Measurements from ENCODE around the gene SPG11. TPM values are rescaled to one million over a fixed set of nuclear protein-coding genes. Genes with fewer than 3 reads are reported as not detected.
A peak's percentile ranks its signal among the peaks of the same experiment; 100 is the strongest.

Gene SPG11
- total and polyA plus RNA-seq, 2 experiments from 2014 or later, result 23.3 to 42.2 TPM

DNA sequence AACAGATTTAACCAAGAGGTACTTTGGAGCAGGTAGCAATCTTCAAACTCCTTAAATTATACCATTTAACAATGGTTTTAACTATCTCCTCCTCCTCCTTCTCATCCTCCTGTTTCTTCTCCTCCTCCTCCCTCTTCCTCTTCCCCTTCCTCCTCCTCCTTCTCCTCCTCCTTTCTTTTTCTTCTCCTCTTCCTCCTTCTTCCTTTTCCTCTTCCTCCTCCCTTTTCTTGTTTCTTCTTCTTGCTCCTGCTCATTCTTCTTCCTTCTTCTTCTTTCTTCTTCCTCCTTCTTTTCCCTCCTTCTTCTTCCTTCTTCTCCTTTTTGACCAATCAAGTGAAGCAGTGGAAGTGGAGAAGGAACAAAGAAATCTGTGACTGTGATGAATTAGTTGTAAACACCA, 33.6 kb upstream of the SPG11 start:
- Mint-ChIP-seq H3K4me1 (no peaks in the 10 kb centered on the region), H3K27ac (no peak overlapping the region), H3K9me3 (no peaks in the 10 kb centered on the region; the same call in 2 of the 3 replicates), H3K36me3 (ENCODE audit: low read depth) (no peaks in the 10 kb centered on the region), H3K27me3 (ENCODE audit: insufficient read depth, low read depth, poor library complexity) (peaks cover 2% of the 10 kb centered on the region), H3K4me3 (no peak overlapping the region)
- Histone ChIP-seq H3F3A (replicated peaks; ENCODE audit: low read depth) (no peaks in the 10 kb centered on the region), H3K27ac (ENCODE audit: low read depth) (no peak overlapping the region), H3K4me3 (no peak overlapping the region), H2AFZ (no peak overlapping the region), H4K20me1 (replicated peaks; ENCODE audit: insufficient read depth) (no peaks in the 10 kb centered on the region), H3K4me1 (ENCODE audit: insufficient read depth) (no peaks in the 10 kb centered on the region), H3K27me3 (ENCODE audit: insufficient read depth) (no peaks in the 10 kb centered on the region), H3K79me2 (replicated peaks; ENCODE audit: insufficient read depth) (no peaks in the 10 kb centered on the region), H3K9me2 (ENCODE audit: insufficient read depth) (0 out of 2 replicates have a peak, but pooled peaks cover 5% of the 10 kb centered on the region), H3K4me2 (no peak overlapping the region), H3K36me3 (ENCODE audit: insufficient read depth) (no peaks in the 10 kb centered on the region)
- no peak for DNase-seq (ENCODE audit: low spot score)
- no peak for ATAC-seq
- no peak for TF ChIP-seq REST (IDR thresholded peaks at IDR 0.05; ENCODE audit: unreplicated experiment)

DNA sequence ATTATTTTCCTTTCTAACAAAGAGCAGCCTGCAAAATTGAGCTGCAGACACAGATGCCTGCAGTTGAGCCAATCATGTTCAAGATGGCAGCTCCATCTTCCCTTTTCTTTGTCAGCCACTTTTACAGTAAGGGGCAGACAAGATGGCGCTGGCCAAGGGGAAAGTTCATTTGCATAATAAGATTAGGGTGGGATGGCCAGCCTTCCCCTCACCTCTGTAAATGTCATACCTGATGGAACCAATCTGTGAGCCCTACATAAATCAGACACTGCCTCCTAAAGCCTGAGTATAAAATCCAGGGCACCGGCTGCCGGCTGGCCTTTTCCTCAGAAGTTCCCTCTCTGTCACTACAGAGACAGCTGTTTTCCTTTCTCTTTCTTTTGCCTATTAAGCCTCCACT, 31.8 kb upstream of the SPG11 start:
- Histone ChIP-seq H4K20me1 (replicated peaks; ENCODE audit: insufficient read depth) (no peaks in the 10 kb centered on the region), H3K27me3 (ENCODE audit: insufficient read depth) (no peaks in the 10 kb centered on the region), H3K4me2 (no peak overlapping the region), H3K4me1 (ENCODE audit: insufficient read depth) (no peaks in the 10 kb centered on the region), H3K9me2 (ENCODE audit: insufficient read depth) (0 out of 2 replicates have a peak, but pooled peaks cover 5% of the 10 kb centered on the region), H3K4me3 (no peak overlapping the region), H3K79me2 (replicated peaks; ENCODE audit: insufficient read depth) (no peaks in the 10 kb centered on the region), H3K27ac (ENCODE audit: low read depth) (no peak overlapping the region), H3K36me3 (ENCODE audit: insufficient read depth) (no peaks in the 10 kb centered on the region), H3F3A (replicated peaks; ENCODE audit: low read depth) (no peaks in the 10 kb centered on the region), H2AFZ (peak overlapping the region; percentile 75; the same call in 1 of the 2 replicates)
- DNase-seq (ENCODE audit: low spot score) (no peak), ATAC-seq (no peak)
- H3K4me1 Mint-ChIP-seq, result no peaks in the 10 kb centered on the region
- no peak overlapping the region for H3K27ac Mint-ChIP-seq
- no peaks in the 10 kb centered on the region for H3K36me3 Mint-ChIP-seq (ENCODE audit: low read depth)
- no peak overlapping the region for H3K4me3 Mint-ChIP-seq
- H3K27me3 Mint-ChIP-seq (ENCODE audit: insufficient read depth, low read depth, poor library complexity), result peaks cover 2% of the 10 kb centered on the region
- TF ChIP-seq JUNB (IDR thresholded peaks at IDR 0.05; ENCODE audit: unreplicated experiment), result no peak
- no peak for TF ChIP-seq EZH2phosphoT487 (IDR thresholded peaks at IDR 0.05; ENCODE audit: unreplicated experiment)
- TF ChIP-seq, protein P1, sequence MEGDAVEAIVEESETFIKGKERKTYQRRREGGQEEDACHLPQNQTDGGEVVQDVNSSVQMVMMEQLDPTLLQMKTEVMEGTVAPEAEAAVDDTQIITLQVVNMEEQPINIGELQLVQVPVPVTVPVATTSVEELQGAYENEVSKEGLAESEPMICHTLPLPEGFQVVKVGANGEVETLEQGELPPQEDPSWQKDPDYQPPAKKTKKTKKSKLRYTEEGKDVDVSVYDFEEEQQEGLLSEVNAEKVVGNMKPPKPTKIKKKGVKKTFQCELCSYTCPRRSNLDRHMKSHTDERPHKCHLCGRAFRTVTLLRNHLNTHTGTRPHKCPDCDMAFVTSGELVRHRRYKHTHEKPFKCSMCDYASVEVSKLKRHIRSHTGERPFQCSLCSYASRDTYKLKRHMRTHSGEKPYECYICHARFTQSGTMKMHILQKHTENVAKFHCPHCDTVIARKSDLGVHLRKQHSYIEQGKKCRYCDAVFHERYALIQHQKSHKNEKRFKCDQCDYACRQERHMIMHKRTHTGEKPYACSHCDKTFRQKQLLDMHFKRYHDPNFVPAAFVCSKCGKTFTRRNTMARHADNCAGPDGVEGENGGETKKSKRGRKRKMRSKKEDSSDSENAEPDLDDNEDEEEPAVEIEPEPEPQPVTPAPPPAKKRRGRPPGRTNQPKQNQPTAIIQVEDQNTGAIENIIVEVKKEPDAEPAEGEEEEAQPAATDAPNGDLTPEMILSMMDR (conservative IDR thresholded peaks at IDR 0.05; ENCODE audit: low read depth in 2 of 2), result no peak
- no peak for TF ChIP-seq ZNF462 (CRISPR knock-in tag; IDR thresholded peaks at IDR 0.05)
- no peak for TF ChIP-seq EZH2 (IDR thresholded peaks at IDR 0.05; ENCODE audit: low read depth, unreplicated experiment)
- no peak for TF ChIP-seq POLR2AphosphoS5 (IDR thresholded peaks at IDR 0.05; ENCODE audit: low read depth)
- H3K9me3 Mint-ChIP-seq, result no peaks in the 10 kb centered on the region; the same call in 2 of the 3 replicates

Measured in GM23338 (cell line).